GM23338 (cell line): ENCODE data around the gene GRK5. TPM values are rescaled to one million over a fixed set of nuclear protein-coding genes. Genes with fewer than 3 reads are reported as not detected.

Experiments used
- ATAC-seq: fragments of 200-7000 bp; cut with Tn5 transposase; 3 replicates; pipeline ENCODE4 v1.9.1; 2020
- DNase-seq: peaks from one replicate; pipeline ENCODE4 v3.0.0-alpha.2; 2015; ENCODE audit warnings: low spot score
- H2AFZ ChIP-seq: fragments of 200-600 bp; sonication (generic); 2 replicates; pipeline ENCODE4 v1.8.0; 2016; ENCODE audit warnings: antibody characterized with exemption, mild to moderate bottlenecking, moderate library complexity
- H3F3A ChIP-seq: fragments of 200-600 bp; sonication (generic); replicated peaks from 2 replicates; pipeline ENCODE4 v1.8.0; 2017; ENCODE audit warnings: antibody characterized with exemption, mixed run types, low read depth
- H3K27ac ChIP-seq: fragments of 200-600 bp; sonication (generic); 2 replicates; pipeline ENCODE4 v1.6.1; 2016; ENCODE audit warnings: low read depth
- H3K27me3 ChIP-seq: fragments of 200-600 bp; sonication (generic); 2 replicates; pipeline ENCODE4 v1.8.0; 2016; ENCODE audit warnings: mild to moderate bottlenecking, mixed run types, moderate library complexity; ENCODE audit not compliant: insufficient read depth
- H3K36me3 ChIP-seq: fragments of 200-600 bp; sonication (generic); 2 replicates; pipeline ENCODE4 v1.8.0; 2016; ENCODE audit warnings: mild to moderate bottlenecking; ENCODE audit not compliant: insufficient read depth
- H3K4me1 ChIP-seq: fragments of 200-600 bp; sonication (generic); 2 replicates; pipeline ENCODE4 v1.8.0; 2016; ENCODE audit warnings: mild to moderate bottlenecking, moderate library complexity; ENCODE audit not compliant: insufficient read depth
- H3K4me2 ChIP-seq: fragments of 200-600 bp; sonication (generic); 2 replicates; pipeline ENCODE4 v1.7.1; 2017; ENCODE audit warnings: mixed run types
- H3K4me3 ChIP-seq: fragments of 200-600 bp; sonication (generic); 2 replicates; pipeline ENCODE4 v1.6.1; 2016; ENCODE audit warnings: mixed run types
- H3K79me2 ChIP-seq: fragments of 200-600 bp; sonication (generic); replicated peaks from 2 replicates; pipeline ENCODE4 v1.8.0; 2017; ENCODE audit warnings: mild to moderate bottlenecking; ENCODE audit not compliant: insufficient read depth
- H3K9me2 ChIP-seq: fragments of 200-600 bp; sonication (generic); 2 replicates; pipeline ENCODE4 v1.8.0; 2017; ENCODE audit not compliant: insufficient read depth
- H4K20me1 ChIP-seq: fragments of 200-600 bp; sonication (generic); replicated peaks from 2 replicates; pipeline ENCODE4 v1.8.0; 2017; ENCODE audit warnings: mild to moderate bottlenecking; ENCODE audit not compliant: insufficient read depth
- H3K27ac Mint-ChIP-seq: 2 replicates; pipeline ENCODE4 v1.8.0; 2020; ENCODE audit warnings: inconsistent platforms, mild to moderate bottlenecking, moderate library complexity, mixed read lengths
- H3K27me3 Mint-ChIP-seq: 3 replicates; pipeline ENCODE4 v1.8.0; 2022; ENCODE audit warnings: low read depth, mild to moderate bottlenecking, moderate library complexity, mixed read lengths, inconsistent platforms; ENCODE audit not compliant: insufficient read depth, poor library complexity
- H3K36me3 Mint-ChIP-seq: 3 replicates; pipeline ENCODE4 v1.8.0; 2021; ENCODE audit warnings: low read depth, mild to moderate bottlenecking, inconsistent platforms, moderate library complexity, mixed read lengths
- H3K4me1 Mint-ChIP-seq: 3 replicates; pipeline ENCODE4 v1.8.0; 2020; ENCODE audit warnings: mild to moderate bottlenecking, inconsistent platforms, mixed read lengths
- H3K4me3 Mint-ChIP-seq: 3 replicates; pipeline ENCODE4 v1.8.0; 2021; ENCODE audit warnings: moderate library complexity, mild to moderate bottlenecking, inconsistent platforms, mixed read lengths
- H3K9me3 Mint-ChIP-seq: 3 replicates; pipeline ENCODE4 v1.8.0; 2020; ENCODE audit warnings: moderate library complexity, mild to moderate bottlenecking, inconsistent platforms, mixed read lengths
- EZH2phosphoT487 ChIP-seq: fragments of 200-600 bp; sonication (generic); IDR thresholded peaks from one replicate; pipeline ENCODE4 v1.8.1; 2018; ENCODE audit warnings: antibody characterized with exemption; ENCODE audit not compliant: unreplicated experiment
- NANOG ChIP-seq: IDR thresholded peaks from 2 replicates; pipeline ENCODE4 v1.6.1; 2016; ENCODE audit warnings: antibody characterized with exemption, borderline replicate concordance
- STAT1 ChIP-seq: IDR thresholded peaks from one replicate; pipeline ENCODE4 v1.6.1; 2016; ENCODE audit warnings: antibody characterized with exemption; ENCODE audit not compliant: unreplicated experiment
- ZNF114 ChIP-seq: fragments of 250-450 bp; sonication (Bioruptor Pico); IDR thresholded peaks from 2 replicates; pipeline ENCODE4 v1.5.0; 2020; ENCODE audit warnings: mild to moderate bottlenecking, moderate library complexity
- ZNF331 ChIP-seq: fragments of 250-450 bp; sonication (Bioruptor Pico); IDR thresholded peaks from 2 replicates; pipeline ENCODE4 v1.5.0; 2020; ENCODE audit warnings: low read depth, mild to moderate bottlenecking, moderate library complexity
- polyA plus RNA-seq: library from polyadenylated mRNA; unstranded; fragments of >200 nt; fragmentation: Nextera tagmentation; extraction: Ambion mirVana; gene quantifications from 2 replicates; pipeline ENCODE4 v1.2.1, GENCODE V29; 2016
- total RNA-seq: library from RNA; depleted of rRNA; stranded (reverse); fragments of >200 nt; shearing (Covaris generic); gene quantifications from 2 replicates; pipeline ENCODE4 v1.2.3, GENCODE V29; 2014
- TF ChIP-seq, protein P1 (sequence below): fragments of 250-450 bp; sonication (Bioruptor Pico); IDR thresholded peaks from 2 replicates; pipeline ENCODE4 v1.5.0; 2020; ENCODE audit warnings: mild to moderate bottlenecking, moderate library complexity
- TF ChIP-seq, protein P2 (sequence below), 2 experiments: fragments of 200-600 bp in 1 of 2; sonication (generic) in 1 of 2; conservative IDR thresholded peaks; 2 replicates each; pipeline versions ENCODE4 v1.5.1 to v1.6.1; 2016 to 2017; ENCODE audit warnings: antibody characterized with exemption in 2 of 2, low read depth in 2 of 2, mild to moderate bottlenecking in 2 of 2, moderate library complexity in 1 of 2

The GRK5 gene
- total and polyA plus RNA-seq, 2 experiments from 2014 or later = 0.53 to 2.0 TPM

DNA sequence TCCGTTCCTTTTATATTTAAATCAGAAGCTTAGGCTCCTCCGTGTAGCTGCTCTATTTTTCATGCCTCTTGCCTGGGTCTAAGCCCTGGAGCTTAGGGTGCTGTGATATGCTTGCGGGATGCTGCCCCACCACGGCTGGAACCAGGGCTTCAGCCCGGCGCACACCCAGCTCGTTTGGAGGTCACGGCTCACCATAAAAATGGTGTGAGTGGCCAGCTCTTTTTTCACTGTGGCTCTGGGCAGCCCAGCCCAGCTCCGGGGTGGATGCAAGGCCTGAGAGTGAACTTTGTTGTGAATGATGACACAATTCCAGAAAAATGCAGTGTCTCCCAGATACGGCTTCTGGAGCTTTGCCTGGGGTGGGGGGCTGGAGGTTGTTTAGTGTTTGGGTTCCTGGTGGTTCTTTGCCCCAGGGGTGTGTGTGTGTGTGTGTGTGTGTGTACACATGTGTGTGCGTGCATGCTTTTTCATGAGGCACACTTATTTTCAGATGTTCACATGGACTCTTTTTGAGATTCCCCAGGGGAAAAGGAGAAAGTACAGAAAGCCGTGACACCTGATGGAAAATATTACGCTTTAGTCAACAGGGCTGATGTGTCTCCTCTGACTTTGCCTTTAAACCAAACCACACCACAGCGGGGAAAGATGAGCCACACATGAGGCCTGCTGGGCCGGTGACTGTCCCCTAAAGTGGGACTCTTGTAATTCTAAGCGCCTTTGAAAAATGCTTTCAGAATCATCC is 46.2 kb downstream of the GRK5 start (continued):
- TF ChIP-seq, protein P1, sequence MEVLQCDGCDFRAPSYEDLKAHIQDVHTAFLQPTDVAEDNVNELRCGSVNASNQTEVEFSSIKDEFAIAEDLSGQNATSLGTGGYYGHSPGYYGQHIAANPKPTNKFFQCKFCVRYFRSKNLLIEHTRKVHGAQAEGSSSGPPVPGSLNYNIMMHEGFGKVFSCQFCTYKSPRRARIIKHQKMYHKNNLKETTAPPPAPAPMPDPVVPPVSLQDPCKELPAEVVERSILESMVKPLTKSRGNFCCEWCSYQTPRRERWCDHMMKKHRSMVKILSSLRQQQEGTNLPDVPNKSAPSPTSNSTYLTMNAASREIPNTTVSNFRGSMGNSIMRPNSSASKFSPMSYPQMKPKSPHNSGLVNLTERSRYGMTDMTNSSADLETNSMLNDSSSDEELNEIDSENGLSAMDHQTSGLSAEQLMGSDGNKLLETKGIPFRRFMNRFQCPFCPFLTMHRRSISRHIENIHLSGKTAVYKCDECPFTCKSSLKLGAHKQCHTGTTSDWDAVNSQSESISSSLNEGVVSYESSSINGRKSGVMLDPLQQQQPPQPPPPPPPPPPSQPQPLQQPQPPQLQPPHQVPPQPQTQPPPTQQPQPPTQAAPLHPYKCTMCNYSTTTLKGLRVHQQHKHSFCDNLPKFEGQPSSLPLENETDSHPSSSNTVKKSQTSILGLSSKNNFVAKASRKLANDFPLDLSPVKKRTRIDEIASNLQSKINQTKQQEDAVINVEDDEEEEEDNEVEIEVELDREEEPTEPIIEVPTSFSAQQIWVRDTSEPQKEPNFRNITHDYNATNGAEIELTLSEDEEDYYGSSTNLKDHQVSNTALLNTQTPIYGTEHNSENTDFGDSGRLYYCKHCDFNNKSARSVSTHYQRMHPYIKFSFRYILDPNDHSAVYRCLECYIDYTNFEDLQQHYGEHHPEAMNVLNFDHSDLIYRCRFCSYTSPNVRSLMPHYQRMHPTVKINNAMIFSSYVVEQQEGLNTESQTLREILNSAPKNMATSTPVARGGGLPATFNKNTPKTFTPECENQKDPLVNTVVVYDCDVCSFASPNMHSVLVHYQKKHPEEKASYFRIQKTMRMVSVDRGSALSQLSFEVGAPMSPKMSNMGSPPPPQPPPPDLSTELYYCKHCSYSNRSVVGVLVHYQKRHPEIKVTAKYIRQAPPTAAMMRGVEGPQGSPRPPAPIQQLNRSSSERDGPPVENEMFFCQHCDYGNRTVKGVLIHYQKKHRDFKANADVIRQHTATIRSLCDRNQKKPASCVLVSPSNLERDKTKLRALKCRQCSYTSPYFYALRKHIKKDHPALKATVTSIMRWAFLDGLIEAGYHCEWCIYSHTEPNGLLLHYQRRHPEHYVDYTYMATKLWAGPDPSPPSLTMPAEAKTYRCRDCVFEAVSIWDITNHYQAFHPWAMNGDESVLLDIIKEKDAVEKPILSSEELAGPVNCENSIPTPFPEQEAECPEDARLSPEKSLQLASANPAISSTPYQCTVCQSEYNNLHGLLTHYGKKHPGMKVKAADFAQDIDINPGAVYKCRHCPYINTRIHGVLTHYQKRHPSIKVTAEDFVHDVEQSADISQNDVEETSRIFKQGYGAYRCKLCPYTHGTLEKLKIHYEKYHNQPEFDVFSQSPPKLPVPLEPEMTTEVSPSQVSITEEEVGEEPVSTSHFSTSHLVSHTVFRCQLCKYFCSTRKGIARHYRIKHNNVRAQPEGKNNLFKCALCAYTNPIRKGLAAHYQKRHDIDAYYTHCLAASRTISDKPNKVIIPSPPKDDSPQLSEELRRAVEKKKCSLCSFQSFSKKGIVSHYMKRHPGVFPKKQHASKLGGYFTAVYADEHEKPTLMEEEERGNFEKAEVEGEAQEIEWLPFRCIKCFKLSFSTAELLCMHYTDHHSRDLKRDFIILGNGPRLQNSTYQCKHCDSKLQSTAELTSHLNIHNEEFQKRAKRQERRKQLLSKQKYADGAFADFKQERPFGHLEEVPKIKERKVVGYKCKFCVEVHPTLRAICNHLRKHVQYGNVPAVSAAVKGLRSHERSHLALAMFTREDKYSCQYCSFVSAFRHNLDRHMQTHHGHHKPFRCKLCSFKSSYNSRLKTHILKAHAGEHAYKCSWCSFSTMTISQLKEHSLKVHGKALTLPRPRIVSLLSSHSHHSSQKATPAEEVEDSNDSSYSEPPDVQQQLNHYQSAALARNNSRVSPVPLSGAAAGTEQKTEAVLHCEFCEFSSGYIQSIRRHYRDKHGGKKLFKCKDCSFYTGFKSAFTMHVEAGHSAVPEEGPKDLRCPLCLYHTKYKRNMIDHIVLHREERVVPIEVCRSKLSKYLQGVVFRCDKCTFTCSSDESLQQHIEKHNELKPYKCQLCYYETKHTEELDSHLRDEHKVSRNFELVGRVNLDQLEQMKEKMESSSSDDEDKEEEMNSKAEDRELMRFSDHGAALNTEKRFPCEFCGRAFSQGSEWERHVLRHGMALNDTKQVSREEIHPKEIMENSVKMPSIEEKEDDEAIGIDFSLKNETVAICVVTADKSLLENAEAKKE (CRISPR knock-in tag) = no peak
- no peak for TF ChIP-seq STAT1

DNA sequence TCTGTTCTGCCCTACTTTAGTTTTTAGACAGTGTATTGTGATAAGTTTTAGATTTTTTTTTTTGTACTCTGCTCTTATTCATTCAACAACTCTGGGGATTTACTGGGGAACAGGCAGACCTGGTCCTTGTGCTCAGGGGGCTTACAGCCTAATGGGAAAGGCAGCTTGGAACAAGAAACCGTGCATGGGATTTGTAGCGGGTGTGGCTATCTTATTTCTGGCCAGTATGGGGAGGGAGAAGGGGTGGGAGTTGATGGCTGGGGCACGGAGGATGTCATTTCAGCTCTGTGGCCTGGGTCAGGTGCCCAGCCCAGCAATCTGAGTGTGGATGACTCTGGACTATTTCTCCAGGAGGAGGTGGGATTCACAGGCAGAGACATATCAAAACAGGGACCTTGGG is 47.0 kb downstream of the GRK5 start:
- no peak overlapping the region for H3K27ac ChIP-seq
- no peaks in the 10 kb centered on the region for H3K79me2 ChIP-seq
- peaks cover 4% of the 10 kb centered on the region; the same call in 1 of the 2 replicates for H3F3A ChIP-seq
- Mint-ChIP-seq H3K27ac (no peak overlapping the region), H3K4me3 (no peak overlapping the region), H3K9me3 (peaks cover 4% of the 10 kb centered on the region; the same call in 2 of the 3 replicates), H3K27me3 (peaks cover 27% of the 10 kb centered on the region), H3K4me1 (peaks cover 34% of the 10 kb centered on the region), H3K36me3 (no peaks in the 10 kb centered on the region)
- peaks cover 7% of the 10 kb centered on the region for H3K4me1 ChIP-seq
- DNase-seq (no peak), ATAC-seq (no peak)
- no peaks in the 10 kb centered on the region for H3K36me3 ChIP-seq
- no peaks in the 10 kb centered on the region; the same call in 1 of the 2 replicates for H4K20me1 ChIP-seq
- no peak overlapping the region for H3K4me3 ChIP-seq
- H2AFZ ChIP-seq = no peak overlapping the region
- H3K27me3 ChIP-seq = peaks cover 7% of the 10 kb centered on the region; the same call in 1 of the 2 replicates
- H3K4me2 ChIP-seq = no peak overlapping the region
- no peaks in the 10 kb centered on the region for H3K9me2 ChIP-seq
- TF ChIP-seq EZH2phosphoT487 (no peak), NANOG (no peak), ZNF331 (CRISPR knock-in tag) (no peak), ZNF114 (CRISPR knock-in tag) (no peak)
- TF ChIP-seq, protein P1 (CRISPR knock-in tag) = no peak
- TF ChIP-seq, protein P2, sequence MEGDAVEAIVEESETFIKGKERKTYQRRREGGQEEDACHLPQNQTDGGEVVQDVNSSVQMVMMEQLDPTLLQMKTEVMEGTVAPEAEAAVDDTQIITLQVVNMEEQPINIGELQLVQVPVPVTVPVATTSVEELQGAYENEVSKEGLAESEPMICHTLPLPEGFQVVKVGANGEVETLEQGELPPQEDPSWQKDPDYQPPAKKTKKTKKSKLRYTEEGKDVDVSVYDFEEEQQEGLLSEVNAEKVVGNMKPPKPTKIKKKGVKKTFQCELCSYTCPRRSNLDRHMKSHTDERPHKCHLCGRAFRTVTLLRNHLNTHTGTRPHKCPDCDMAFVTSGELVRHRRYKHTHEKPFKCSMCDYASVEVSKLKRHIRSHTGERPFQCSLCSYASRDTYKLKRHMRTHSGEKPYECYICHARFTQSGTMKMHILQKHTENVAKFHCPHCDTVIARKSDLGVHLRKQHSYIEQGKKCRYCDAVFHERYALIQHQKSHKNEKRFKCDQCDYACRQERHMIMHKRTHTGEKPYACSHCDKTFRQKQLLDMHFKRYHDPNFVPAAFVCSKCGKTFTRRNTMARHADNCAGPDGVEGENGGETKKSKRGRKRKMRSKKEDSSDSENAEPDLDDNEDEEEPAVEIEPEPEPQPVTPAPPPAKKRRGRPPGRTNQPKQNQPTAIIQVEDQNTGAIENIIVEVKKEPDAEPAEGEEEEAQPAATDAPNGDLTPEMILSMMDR (conservative IDR thresholded peaks at IDR 0.05; ENCODE audit: low read depth in 2 of 2) = no peak
